Measurements from ENCODE around the gene TXNRD1.

DNA sequence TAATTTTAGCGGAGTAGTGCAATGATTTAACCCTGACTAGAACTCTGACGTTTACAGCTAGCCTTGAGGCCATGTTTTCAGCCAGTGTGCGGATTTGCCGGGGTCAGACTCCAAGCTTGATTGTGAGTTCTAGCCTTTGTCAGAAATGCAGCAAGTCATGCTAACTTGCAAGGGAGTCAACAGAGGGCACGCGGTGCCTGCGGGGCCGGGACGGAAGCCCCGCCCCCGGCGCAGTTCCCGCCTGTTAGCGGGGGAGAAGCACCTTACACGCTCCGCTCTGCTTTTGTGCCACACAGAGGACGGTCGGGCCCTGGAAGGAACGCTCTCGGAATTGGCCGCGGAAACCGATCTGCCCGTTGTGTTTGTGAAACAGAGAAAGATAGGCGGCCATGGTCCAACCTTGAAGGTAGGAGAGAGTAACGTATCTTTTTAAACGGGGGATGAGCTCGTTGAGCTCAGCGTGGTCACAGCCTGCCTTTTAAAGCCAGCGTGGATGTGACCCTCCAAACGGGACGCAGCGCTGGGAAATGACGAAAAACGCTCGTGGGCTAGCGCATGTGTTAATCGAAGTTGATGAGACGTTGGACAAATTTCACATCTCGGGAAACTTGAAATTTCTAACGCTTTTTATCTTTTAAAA is 73.2 kb downstream of the TXNRD1 start:
- TF ChIP-seq, protein P1, sequence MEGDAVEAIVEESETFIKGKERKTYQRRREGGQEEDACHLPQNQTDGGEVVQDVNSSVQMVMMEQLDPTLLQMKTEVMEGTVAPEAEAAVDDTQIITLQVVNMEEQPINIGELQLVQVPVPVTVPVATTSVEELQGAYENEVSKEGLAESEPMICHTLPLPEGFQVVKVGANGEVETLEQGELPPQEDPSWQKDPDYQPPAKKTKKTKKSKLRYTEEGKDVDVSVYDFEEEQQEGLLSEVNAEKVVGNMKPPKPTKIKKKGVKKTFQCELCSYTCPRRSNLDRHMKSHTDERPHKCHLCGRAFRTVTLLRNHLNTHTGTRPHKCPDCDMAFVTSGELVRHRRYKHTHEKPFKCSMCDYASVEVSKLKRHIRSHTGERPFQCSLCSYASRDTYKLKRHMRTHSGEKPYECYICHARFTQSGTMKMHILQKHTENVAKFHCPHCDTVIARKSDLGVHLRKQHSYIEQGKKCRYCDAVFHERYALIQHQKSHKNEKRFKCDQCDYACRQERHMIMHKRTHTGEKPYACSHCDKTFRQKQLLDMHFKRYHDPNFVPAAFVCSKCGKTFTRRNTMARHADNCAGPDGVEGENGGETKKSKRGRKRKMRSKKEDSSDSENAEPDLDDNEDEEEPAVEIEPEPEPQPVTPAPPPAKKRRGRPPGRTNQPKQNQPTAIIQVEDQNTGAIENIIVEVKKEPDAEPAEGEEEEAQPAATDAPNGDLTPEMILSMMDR (IDR thresholded peaks at IDR 0.05 in 8 of 11, conservative IDR thresholded peaks at IDR 0.05 in 3 of 11), result peak in 3 of 11 experiments; percentile 14 to 39 (median 18)
- peak in 2 of 3 donors; percentile 56 to 89 for TF ChIP-seq POLR2A (IDR thresholded peaks at IDR 0.05)

All from spleen (tissue), 7 donors.